PC-9 (cell line): ENCODE results near the gene SNX14. TPM values are rescaled to one million over a fixed set of nuclear protein-coding genes. Genes with fewer than 3 reads are reported as not detected.

Experiments
- BruUV-seq: library from RNA; stranded (reverse); fragments of 400-500 nt; replicated peaks from 2 replicates; lab custom pipeline; 2021; lab: Mats Ljungman, UMichigan
- CTCF ChIA-PET: fragments of 300-600 bp; sonication (Branson Sonifier 250); formaldehyde crosslinking; loops from one replicate; lab custom pipeline; 2022; ENCODE audit warnings: antibody characterized with exemption; lab: Charles Lee
- POLR2A ChIA-PET: fragments of 300-600 bp; sonication (Branson Sonifier 250); formaldehyde crosslinking; loops from one replicate; lab custom pipeline; 2022; ENCODE audit warnings: antibody characterized with exemption; ENCODE audit not compliant: unreplicated experiment; lab: Charles Lee
- DNase-seq, 2 experiments: peaks; one replicate each; pipeline versions ENCODE4 v3.0.0 to v3.0.0-alpha.2; 2015 to 2022; ENCODE audit warnings: mixed read lengths in 1 of 2
- H2AFZ ChIP-seq: fragments of 200-600 bp; sonication (generic); 2 replicates; pipeline ENCODE4 v1.8.1; 2017; ENCODE audit warnings: antibody characterized with exemption
- H3F3A ChIP-seq: fragments of 200-600 bp; sonication (generic); 2 replicates; pipeline ENCODE4 v1.8.1; 2017; ENCODE audit warnings: antibody characterized with exemption, mild to moderate bottlenecking, low read depth; ENCODE audit not compliant: insufficient read depth
- H3K27ac ChIP-seq: fragments of 200-600 bp; sonication (generic); 2 replicates; pipeline ENCODE4 v1.6.1; 2016; ENCODE audit warnings: mixed run types
- H3K27me3 ChIP-seq: fragments of 200-600 bp; sonication (generic); 2 replicates; pipeline ENCODE4 v1.6.1; 2016; ENCODE audit warnings: low read depth, mixed run types; ENCODE audit not compliant: insufficient read depth
- H3K36me3 ChIP-seq: fragments of 200-600 bp; sonication (generic); 2 replicates; pipeline ENCODE4 v1.6.1; 2016; ENCODE audit warnings: low read depth, mixed run types
- H3K4me1 ChIP-seq: fragments of 200-600 bp; sonication (generic); replicated peaks from 2 replicates; pipeline ENCODE4 v1.6.1; 2016; ENCODE audit warnings: mixed run types; ENCODE audit not compliant: insufficient read depth
- H3K4me2 ChIP-seq: fragments of 200-600 bp; sonication (generic); 2 replicates; pipeline ENCODE4 v1.6.1; 2017; ENCODE audit warnings: mixed run types
- H3K4me3 ChIP-seq: fragments of 200-600 bp; sonication (generic); 2 replicates; pipeline ENCODE4 v1.6.1; 2016; ENCODE audit warnings: mixed run types
- H3K79me2 ChIP-seq: fragments of 200-600 bp; sonication (generic); 2 replicates; pipeline ENCODE4 v1.6.1; 2017; ENCODE audit warnings: low read depth, mixed run types
- H3K9me2 ChIP-seq: fragments of 200-600 bp; sonication (generic); 2 replicates; pipeline ENCODE4 v1.8.1; 2017; ENCODE audit warnings: mild to moderate bottlenecking; ENCODE audit not compliant: insufficient read depth
- H3K9me3 ChIP-seq: fragments of 200-600 bp; sonication (generic); 2 replicates; pipeline ENCODE4 v1.8.1; 2016; ENCODE audit warnings: low read depth; ENCODE audit not compliant: insufficient read depth
- H4K20me1 ChIP-seq: fragments of 200-600 bp; sonication (generic); 2 replicates; pipeline ENCODE4 v1.8.1; 2017; ENCODE audit not compliant: insufficient read depth
- CTCF ChIP-seq: fragments of 200-600 bp; sonication (generic); conservative IDR thresholded peaks from 2 replicates; pipeline ENCODE4 v1.6.1; 2017; ENCODE audit warnings: mixed run types, antibody characterized with exemption, mild to moderate bottlenecking, moderate library complexity
- EZH2 ChIP-seq: fragments of 200-600 bp; sonication (generic); IDR thresholded peaks from 2 replicates; pipeline ENCODE4 v1.8.0; 2017; ENCODE audit warnings: antibody characterized with exemption, low read depth
- intact Hi-C: fragments of 100-400 bp; cut with micrococcal nuclease; formaldehyde crosslinking; loops from one replicate; pipeline ENCODE4 v1.10.0; 2022; ENCODE audit not compliant: unreplicated experiment
- total RNA-seq: library from RNA; stranded (reverse); gene quantifications from 2 replicates; pipeline ENCODE4 v1.2.3, GENCODE V29; 2021

The SNX14 gene
- total RNA-seq, 1 experiment from 2014 or later, result 99.1 TPM

DNA sequence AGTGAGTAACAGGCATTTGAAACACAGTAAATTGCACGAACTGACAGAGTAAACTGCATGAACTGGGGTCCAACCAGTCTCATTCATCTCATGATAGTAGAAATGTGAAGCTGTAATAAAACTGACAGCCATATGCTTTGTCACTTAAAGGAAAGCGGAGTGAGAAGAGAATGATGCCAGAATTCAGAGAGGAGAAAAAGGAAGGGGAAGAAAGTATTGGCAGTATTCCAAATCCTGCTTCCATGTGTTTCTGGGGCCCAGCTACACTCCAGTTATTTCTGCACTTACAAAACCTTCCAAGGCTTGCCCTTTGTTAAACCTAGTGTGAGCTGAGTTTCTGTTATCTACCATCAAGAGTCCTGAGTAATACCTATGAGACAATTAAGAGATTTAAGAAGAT is 17.2 kb downstream of the SNX14 start:
- TF ChIP-seq EZH2, result no peak
- TF ChIP-seq CTCF, result no peak
- H3K4me1 ChIP-seq, result peaks cover 20% of the 10 kb centered on the region
- intact Hi-C loops, result no loop called here
- H3K27me3 ChIP-seq, result no peaks in the 10 kb centered on the region
- H3K36me3 ChIP-seq, result no peaks in the 10 kb centered on the region
- H3K4me3 ChIP-seq, result no peak overlapping the region
- H3K79me2 ChIP-seq, result peaks cover 64% of the 10 kb centered on the region
- no peaks in the 10 kb centered on the region for H3K9me3 ChIP-seq
- H4K20me1 ChIP-seq, result no peaks in the 10 kb centered on the region
- ChIA-PET POLR2A (interaction anchor here (0.6 kb wide), 1 partner anchor 107 kb away, joined by 10 read pairs; no protein-coding TSS in a partner anchor), CTCF (no interaction called here)
- H3K27ac ChIP-seq, result no peak overlapping the region
- no peak for DNase-seq
- no peaks in the 10 kb centered on the region for H3K9me2 ChIP-seq
- H2AFZ ChIP-seq, result no peak overlapping the region
- BruUV-seq, result no TSS peak
- H3K4me2 ChIP-seq, result no peak overlapping the region
- peaks cover 9% of the 10 kb centered on the region; the same call in 1 of the 2 replicates for H3F3A ChIP-seq

GRCh38 chr6:85574932-85575598 is 18.6 kb downstream of the SNX14 start:
- DNase-seq, result no peak
- TF ChIP-seq CTCF (no peak), EZH2 (no peak)
- POLR2A ChIA-PET, result no interaction called here
- Histone ChIP-seq H2AFZ (no peak overlapping the region), H3K79me2 (peaks cover 57% of the 10 kb centered on the region), H3K4me3 (no peak overlapping the region), H3K36me3 (no peaks in the 10 kb centered on the region; the same call in 1 of the 2 replicates), H3K9me2 (no peaks in the 10 kb centered on the region), H3K9me3 (no peaks in the 10 kb centered on the region), H3K4me2 (no peak overlapping the region), H3K4me1 (peaks cover 5% of the 10 kb centered on the region), H3F3A (no peaks in the 10 kb centered on the region), H3K27me3 (no peaks in the 10 kb centered on the region), H3K27ac (no peak overlapping the region), H4K20me1 (no peaks in the 10 kb centered on the region)
- intact Hi-C loops, result no loop called here
- CTCF ChIA-PET, result no interaction called here
- no TSS peak for BruUV-seq

DNA sequence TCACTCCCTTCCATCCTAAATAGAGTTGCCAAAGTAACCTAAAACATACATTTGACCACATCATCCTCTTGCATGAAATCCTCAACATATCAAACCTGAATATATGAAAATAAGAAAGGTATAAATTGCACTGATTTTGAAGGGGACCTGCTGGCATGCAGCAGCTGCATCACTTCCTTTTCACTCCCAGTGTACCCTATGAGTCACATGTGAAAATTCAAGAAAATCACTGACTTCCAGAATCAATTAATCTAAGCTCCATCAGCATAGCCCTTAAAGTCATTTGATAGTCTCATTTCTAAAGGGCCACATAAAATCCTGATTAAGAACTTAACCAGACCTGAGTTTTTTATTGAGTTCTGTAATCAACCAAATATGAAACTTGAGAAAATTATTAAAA is 24.3 kb downstream of the SNX14 start:
- Histone ChIP-seq H3K4me3 (no peak overlapping the region), H3K27ac (no peak overlapping the region), H3K9me2 (no peaks in the 10 kb centered on the region), H3K4me1 (no peaks in the 10 kb centered on the region), H3F3A (no peaks in the 10 kb centered on the region), H3K36me3 (peaks cover 3% of the 10 kb centered on the region; the same call in 1 of the 2 replicates), H3K27me3 (no peaks in the 10 kb centered on the region), H3K79me2 (0 out of 2 replicates have a peak, but pooled peaks cover 4% of the 10 kb centered on the region), H2AFZ (no peak overlapping the region), H4K20me1 (no peaks in the 10 kb centered on the region), H3K9me3 (no peaks in the 10 kb centered on the region), H3K4me2 (no peak overlapping the region)
- intact Hi-C loops, result no loop called here
- POLR2A ChIA-PET, result no interaction called here
- no peak for TF ChIP-seq EZH2
- TF ChIP-seq CTCF, result no peak
- CTCF ChIA-PET, result no interaction called here
- DNase-seq, result no peak
- BruUV-seq, result no TSS peak
